Right lobe of liver (tissue), 6 donors: ENCODE data around the gene ADAMTS14. TPM values are rescaled to one million over a fixed set of nuclear protein-coding genes. Genes with fewer than 3 reads are reported as not detected.
A peak's percentile ranks its signal among the peaks of the same experiment; 100 is the strongest.

Experiments
- ATAC-seq, 4 donors: fragments of 200-7000 bp; cut with Tn5 transposase; one replicate each; pipeline ENCODE4 v1.9.1; 2020; ENCODE audit warnings: mild to moderate bottlenecking in 4 of 4, moderate library complexity in 4 of 4
- DNase-seq, 3 donors: peaks; one replicate each; pipeline ENCODE4 v3.0.0-alpha.2; 2020
- H3K27ac ChIP-seq, 3 donors: fragments of 200-600 bp; one replicate each; pipeline ENCODE4 v1.8.0; 2022
- H3K27me3 ChIP-seq, 2 donors: fragments of 200-600 bp; one replicate each; pipeline ENCODE4 v1.8.0; 2022
- H3K36me3 ChIP-seq, 4 donors: fragments of 200-600 bp; sonication (generic) in 1 of 4; one replicate each; pipeline versions ENCODE4 v1.5.1 to v1.8.0; 2017 to 2022; ENCODE audit warnings: control low read depth in 1 of 4
- H3K4me1 ChIP-seq, 4 donors: fragments of 200-600 bp; sonication (generic) in 1 of 4; one replicate each; pipeline versions ENCODE4 v1.5.1 to v1.8.0; 2017 to 2022; ENCODE audit warnings: control low read depth in 1 of 4
- H3K4me3 ChIP-seq, 3 donors: fragments of 200-600 bp; one replicate each; pipeline ENCODE4 v1.8.0; 2022
- H3K9me3 ChIP-seq, 4 donors: fragments of 200-600 bp; sonication (generic) in 1 of 4; one replicate each; pipeline versions ENCODE4 v1.5.1 to v1.8.0; 2017 to 2022; ENCODE audit warnings: control low read depth in 1 of 4
- CTCF ChIP-seq, 4 donors: fragments of 200-600 bp in 3 of 4; fragments of 450-650 bp in 1 of 4; IDR thresholded peaks; one replicate each; pipeline versions ENCODE4 v1.5.1 to v1.8.0; 2016 to 2022; ENCODE audit warnings: antibody characterized with exemption in 4 of 4, mild to moderate bottlenecking in 2 of 4
- POLR2A ChIP-seq: fragments of 450-650 bp; IDR thresholded peaks from one replicate; pipeline ENCODE4 v1.6.1; 2017; ENCODE audit warnings: antibody characterized with exemption, mild to moderate bottlenecking
- WGBS: methylation state at CpG from one replicate; pipeline ENCODE4 v1.1.6; 2018; ENCODE audit warnings: low coverage, low lambda C conversion rate; ENCODE audit not compliant: insufficient coverage; ENCODE audit errors: missing lambda C conversion rate; 5-methylcytosine and 5-hydroxymethylcytosine counted together
- intact Hi-C, 2 donors: fragments of 100-400 bp; cut with DNase I; formaldehyde crosslinking; loops; one replicate each; pipeline versions ENCODE4 v1.11.2 to v1.14.1; 2022
- total RNA-seq, 6 experiments: library from RNA; depleted of rRNA in 2 of 6; stranded (reverse); fragments of >200 nt in 2 of 6; fragmentation: NEBNext Ultra II Directional in 3 of 6; extraction: Animal tissue kit (Norgen Biotek cat#: 25700) in 3 of 6; gene quantifications; one replicate each; pipeline versions ENCODE4 v1.1.0 to v1.2.4, GENCODE V29; 2016 to 2023
- donor health status: DM: no; HTN: yes; CAD: no.
- donor health status: DM: no; HTN: no; CAD: no.
- donor health status: DM: no; HTN: no; CAD: no.
- donor health status: DM: no; HTN: yes; CAD: no.
- donor health status: DM: no; HTN: yes; CAD: no.

The ADAMTS14 gene
- total RNA-seq, 6 experiments from 2014 or later: 0.06 to 0.18 (median 0.11) TPM

DNA sequence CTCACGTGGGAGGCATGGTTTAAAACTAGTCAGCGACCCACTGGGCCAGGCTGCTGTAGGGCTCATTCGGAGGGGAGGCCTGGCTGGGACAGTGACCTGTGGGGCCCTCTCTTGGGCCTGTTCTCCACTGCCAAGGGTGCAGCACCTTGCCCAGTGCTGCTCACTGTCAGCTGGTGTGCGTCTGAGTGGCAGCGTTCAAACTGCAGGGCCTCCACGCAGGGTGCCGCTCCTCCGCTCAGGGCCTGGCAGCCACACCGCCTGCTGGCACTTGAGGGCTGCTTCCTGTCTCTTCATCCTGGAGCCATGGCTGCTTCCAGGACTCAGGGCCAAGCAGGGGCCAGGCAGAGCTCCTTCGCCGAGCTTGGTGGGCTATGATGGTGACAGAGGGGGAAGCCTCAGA, 18.3 kb downstream of the ADAMTS14 start:
- Histone ChIP-seq H3K27me3 (no peaks in the 10 kb centered on the region), H3K27ac (no peak overlapping the region), H3K4me1 (no peaks in the 10 kb centered on the region), H3K4me3 (no peak overlapping the region), H3K36me3 (no peaks in the 10 kb centered on the region), H3K9me3 (no peaks in the 10 kb centered on the region)
- no CpG with 5 or more reads among the region's 11 CpGs for WGBS
- TF ChIP-seq CTCF (IDR thresholded peaks at IDR 0.05): no peak
- no peak for TF ChIP-seq POLR2A
- DNase-seq: no peak
- intact Hi-C loops: no loop called here
- peak in 1 of 4 donors; percentile 30 for ATAC-seq

DNA sequence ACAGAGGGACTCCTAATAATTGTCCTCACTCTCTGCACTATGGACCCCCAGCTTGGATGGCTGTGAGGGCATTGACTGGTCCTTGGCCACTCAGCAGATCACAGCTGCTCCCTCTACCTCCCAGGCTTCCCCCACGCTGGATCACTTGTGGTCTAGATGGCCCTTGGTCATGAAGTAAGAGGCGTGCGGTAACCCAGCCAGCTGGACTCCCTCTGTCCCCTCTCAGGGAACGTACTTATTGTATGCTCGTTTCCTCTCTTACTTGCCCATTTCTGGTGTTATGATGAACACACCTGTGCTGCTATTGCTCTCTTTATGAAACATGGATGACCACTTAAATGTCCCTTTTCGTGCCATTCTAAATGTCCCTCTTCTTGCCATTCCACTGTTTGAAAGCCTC, 19.3 kb downstream of the ADAMTS14 start:
- DNase-seq: peak in 1 of 3 donors; percentile 38
- TF ChIP-seq CTCF (IDR thresholded peaks at IDR 0.05) (no peak), POLR2A (no peak)
- WGBS: 23% methylated on average over 5 of the region's 6 CpGs

GRCh38 chr10:70692043-70692603, 19.8 kb downstream of the ADAMTS14 start:
- Histone ChIP-seq H3K27me3 (no peaks in the 10 kb centered on the region), H3K36me3 (no peaks in the 10 kb centered on the region), H3K4me1 (no peaks in the 10 kb centered on the region), H3K27ac (no peak overlapping the region), H3K9me3 (no peaks in the 10 kb centered on the region), H3K4me3 (no peak overlapping the region)
- WGBS: 45% methylated on average over 8 of the region's 9 CpGs
- no peak for TF ChIP-seq CTCF (IDR thresholded peaks at IDR 0.05)
- TF ChIP-seq POLR2A: no peak
- DNase-seq (peak in 1 of 3 donors; percentile 9), ATAC-seq (no peak)
- intact Hi-C loops: no loop called here

More for the DNA sequence above, 19.3 kb downstream of the ADAMTS14 start:
- H3K9me3 ChIP-seq: no peaks in the 10 kb centered on the region
- H3K27me3 ChIP-seq: no peaks in the 10 kb centered on the region
- no peaks in the 10 kb centered on the region for H3K36me3 ChIP-seq
- no peak for ATAC-seq
- no peak overlapping the region for H3K4me3 ChIP-seq
- no peaks in the 10 kb centered on the region for H3K4me1 ChIP-seq
- intact Hi-C loops: no loop called here
- no peak overlapping the region for H3K27ac ChIP-seq

DNA sequence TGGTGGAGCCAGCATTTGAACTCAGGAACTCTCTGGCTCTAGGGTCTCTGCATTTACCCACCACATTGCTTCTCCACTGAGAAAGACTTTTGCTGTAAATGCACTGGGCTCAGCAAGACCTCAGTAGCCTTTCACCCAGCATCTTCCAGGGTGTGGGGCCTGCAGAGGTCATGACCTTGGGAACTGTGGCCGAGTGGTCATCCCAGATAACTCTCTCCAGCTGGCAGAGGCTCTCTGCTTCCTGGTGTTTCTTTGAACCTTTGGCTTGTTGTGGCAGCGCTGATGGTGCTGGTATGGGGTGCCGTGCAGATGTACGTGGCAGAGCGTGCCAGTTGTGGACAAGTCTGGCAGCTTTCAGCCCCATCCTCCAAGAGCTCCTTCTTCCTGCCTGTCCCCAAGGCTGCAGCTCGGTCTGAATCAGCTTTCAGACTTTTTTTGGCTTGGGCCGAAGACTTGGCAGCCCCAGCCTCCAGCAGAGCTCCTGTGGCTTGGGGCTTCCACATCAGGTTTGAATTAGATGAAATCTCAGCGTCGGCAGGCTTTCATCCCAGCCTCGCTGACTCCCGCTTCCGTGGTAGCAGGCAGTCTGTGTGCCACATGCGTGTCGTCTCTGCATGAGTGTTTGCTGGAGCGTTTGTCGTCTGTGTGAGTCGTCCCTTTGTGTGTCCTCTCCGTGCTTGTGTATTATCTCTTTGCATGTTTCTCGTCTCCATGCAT, 21.5 kb downstream of the ADAMTS14 start:
- H3K9me3 ChIP-seq: no peaks in the 10 kb centered on the region
- intact Hi-C loops: no loop called here
- no peaks in the 10 kb centered on the region for H3K27me3 ChIP-seq
- WGBS: 68% methylated on average over 9 of the region's 19 CpGs
- no peak overlapping the region for H3K27ac ChIP-seq
- no peak for TF ChIP-seq CTCF (IDR thresholded peaks at IDR 0.05)
- peak in 1 of 3 donors; percentile 36 for DNase-seq
- no peaks in the 10 kb centered on the region for H3K36me3 ChIP-seq
- H3K4me3 ChIP-seq: no peak overlapping the region
- ATAC-seq: no peak
- H3K4me1 ChIP-seq: no peaks in the 10 kb centered on the region
